CD1c-positive myeloid dendritic cell (primary cell): Measurements from ENCODE around the gene APC2.
A peak's percentile ranks its signal among the peaks of the same experiment; 100 is the strongest.

Source experiments
- DNase-seq: peaks from one replicate; pipeline ENCODE4 v3.0.0-alpha.2; 2016; ENCODE audit errors: extremely low spot score

Gene APC2

GRCh38 chr19:1449467-1450442 is at the start of gene APC2:
APC2 (plus strand) TSS chr19:1450121; CDS start chr19:1453002, 2,881 bp downstream.
- DNase-seq: no peak

GRCh38 chr19:1400281-1401137 is 49.4 kb upstream of the APC2 start:
- DNase-seq: no peak

GRCh38 chr19:1401138-1401888 is 48.6 kb upstream of the APC2 start, which contains the start of gene GAMT:
GAMT (minus strand) TSS chr19:1401542; CDS start chr19:1401476, 66 bp downstream.
- peak; percentile 37 for DNase-seq

DNA sequence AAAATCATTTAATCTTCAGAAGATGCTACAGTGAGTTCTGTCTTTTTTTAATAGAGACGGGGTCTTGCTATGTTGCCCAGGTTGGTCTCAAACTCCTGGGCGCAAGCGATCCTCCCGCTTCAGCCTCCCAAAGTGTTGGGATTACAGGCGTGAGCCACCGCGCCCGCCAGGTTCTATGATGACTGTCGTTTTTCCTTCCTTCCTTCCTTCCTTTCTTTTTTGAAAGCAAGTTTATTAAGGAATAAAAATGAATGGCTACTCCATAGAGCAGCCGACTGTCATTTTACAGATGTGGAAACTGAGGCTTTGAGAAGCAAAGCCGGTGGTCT is 48.1 kb upstream of the APC2 start:
- DNase-seq: no peak

- peak; percentile 31 for DNase-seq
Measured at GRCh38 chr19:1402411-1403070, 47.4 kb upstream of the APC2 start.

- DNase-seq: peak; percentile 100
Measured at GRCh38 chr19:1406774-1407527, 43.0 kb upstream of the APC2 start.

- peak; percentile 35 for DNase-seq
Measured at GRCh38 chr19:1407528-1408299, 42.2 kb upstream of the APC2 start, which contains the start of gene DAZAP1. DAZAP1 (plus strand) TSS chr19:1407586; CDS start chr19:1407774, 188 bp downstream.

GRCh38 chr19:1408300-1409203 is 41.4 kb upstream of the APC2 start:
- DNase-seq: peak; percentile 48

DNA sequence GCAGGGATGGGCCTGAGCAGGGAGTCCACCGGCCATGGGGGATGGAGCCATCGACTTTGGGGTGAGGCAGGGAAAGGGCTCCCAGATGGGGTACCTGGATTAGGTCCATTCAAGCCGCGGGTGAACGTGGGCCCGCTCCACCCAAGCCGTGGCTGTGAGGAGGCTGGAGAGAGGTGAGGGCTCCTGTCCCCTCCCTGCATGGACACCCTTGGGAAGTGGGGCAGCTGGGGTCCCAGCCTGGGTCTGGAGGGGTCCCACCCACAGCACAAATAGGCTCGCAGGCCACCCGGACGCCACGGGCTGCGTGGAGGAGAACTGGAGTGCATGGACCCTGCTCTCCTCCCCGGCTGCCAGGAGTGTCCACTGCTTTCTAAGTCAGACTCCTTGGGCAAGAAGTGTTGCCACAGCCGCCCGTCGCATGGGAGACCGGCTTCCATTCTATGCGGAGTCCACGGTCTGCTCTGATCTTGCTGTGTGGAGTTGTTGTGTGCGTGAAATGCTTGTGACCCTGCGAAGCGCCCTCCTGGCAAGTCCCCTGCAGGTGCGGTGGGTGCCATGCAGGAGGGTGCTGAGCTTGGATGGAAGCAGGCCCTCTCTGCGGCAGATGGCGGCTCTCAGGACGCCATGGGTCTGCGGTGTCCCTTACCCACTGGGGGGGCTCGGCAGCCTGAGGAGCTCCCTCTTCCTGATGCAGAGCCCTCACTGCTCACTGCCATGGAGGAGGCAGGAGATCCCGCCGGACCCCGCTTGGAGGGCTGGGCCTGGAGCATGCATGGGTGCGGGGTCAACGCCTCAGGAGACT is 40.5 kb upstream of the APC2 start:
- no peak for DNase-seq

DNA sequence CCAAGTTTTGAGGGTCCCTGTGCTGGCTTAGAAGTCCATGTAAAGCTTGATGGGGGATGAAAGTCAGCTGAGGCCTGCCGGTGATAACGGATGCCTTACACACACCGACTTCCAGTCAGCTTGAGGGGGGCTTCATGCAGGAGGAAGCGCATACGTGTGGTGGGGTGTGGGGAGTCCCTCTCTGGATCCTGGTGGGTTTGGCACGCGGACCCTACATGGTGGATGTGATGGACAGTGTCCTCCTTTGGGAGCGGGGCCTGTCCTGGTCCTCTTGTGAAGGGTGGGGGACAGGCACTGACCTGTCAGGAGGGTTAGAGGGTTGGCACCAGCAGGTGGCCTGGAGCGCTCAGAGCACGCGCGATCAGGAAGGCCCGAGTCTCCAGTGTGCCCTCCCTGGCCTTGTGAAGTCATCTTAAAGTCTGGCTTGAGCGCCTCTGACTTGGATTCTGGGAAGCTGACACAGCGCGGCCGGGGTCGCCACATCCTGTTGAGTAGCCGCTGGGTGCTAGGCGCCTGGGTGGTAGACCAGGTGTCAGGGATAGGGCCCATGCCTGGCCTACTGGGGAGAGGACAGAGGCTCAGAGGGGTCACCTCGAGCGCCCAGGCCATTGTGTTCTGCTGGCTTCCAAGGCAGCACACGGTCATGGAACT is 39.7 kb upstream of the APC2 start:
- DNase-seq: no peak

- no peak for DNase-seq
Measured at GRCh38 chr19:1410789-1411188, 39.1 kb upstream of the APC2 start.

DNA sequence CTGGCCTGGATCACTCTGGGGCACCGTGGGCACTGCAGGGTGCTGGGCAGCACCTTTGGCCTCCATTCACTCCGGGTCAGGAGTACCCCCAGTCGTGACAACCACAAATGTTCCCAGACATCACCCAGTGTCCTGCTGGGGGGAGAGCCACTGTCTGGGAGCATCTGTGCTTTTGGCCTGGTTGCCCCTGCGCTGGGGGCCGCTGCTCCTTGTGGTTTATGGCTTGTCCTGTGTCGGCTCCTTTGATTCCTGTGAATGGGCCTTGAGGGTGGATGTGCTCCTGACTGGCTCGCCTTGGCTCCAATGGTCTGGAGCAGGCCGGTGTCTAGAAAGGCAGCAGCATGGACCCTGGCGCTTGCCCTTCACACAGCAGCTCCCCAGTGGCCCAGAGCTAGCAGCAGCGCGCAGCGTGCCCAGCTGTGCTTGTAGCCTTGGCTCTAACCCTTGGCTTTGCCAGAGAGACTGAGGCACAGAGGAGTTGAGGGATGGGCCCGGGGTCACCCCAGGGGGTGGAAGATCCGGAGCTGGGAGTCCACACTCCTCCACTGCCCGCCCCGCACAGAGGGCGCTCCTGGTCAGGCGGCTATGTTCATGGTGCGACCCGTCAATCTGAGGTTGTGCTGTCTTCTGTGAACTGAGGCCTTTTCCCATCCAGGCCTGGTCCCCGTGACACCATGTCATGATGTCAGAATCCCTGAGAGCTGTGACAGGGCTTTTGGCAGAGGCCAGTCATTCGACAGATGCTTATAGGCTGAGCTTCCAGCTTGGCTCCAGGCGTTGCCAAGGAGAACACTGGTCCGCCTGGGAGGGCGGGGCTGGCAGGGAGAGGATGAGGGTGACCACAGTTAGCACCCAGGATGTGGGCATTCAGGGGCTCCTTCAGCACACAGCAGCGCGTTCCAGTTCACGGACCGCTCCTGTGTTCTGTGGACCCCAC is 38.4 kb upstream of the APC2 start:
- DNase-seq: no peak

DNA sequence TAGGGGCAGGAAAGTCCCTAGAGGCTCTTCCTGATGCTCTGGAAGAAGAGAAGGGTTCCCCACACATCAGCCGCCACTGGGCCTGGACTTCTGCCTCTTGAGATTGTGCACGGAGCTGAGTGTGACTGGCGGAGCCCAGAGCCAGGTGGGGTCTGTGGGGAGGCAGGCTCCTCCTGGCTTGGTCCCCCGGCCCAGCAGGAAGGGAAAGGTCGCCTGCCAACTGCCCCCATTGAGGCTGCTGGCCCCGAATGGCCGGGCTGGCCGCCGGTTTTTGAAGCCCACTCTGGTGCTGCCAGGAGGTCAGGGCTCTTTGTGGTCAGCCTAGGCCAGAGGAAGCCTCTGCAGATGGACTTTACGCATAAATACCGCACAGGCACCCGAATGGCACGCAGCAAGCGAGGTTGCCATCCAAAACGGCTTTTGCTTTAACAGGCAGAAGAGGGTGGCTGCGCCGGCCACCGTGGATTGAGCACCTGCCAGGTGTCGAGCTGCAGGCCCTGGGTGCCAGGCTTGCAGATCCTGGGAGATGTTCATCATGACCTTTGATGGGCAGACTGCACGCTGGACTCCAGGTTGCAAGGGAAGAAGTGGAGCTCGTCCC is 37.5 kb upstream of the APC2 start:
- DNase-seq: no peak

GRCh38 chr19:1412995-1413800 is 36.7 kb upstream of the APC2 start:
- DNase-seq: no peak
